CD4-positive, alpha-beta T cell (primary cell): ENCODE results near the gene PASK. TPM values are rescaled to one million over a fixed set of nuclear protein-coding genes. Genes with fewer than 3 reads are reported as not detected.

Experiments
- ATAC-seq: fragments of 200-7000 bp; cut with Tn5 transposase; one replicate; pipeline ENCODE4 v1.10.0; 2022; ENCODE audit warnings: mild to moderate bottlenecking; ENCODE audit not compliant: poor library complexity
- CTCF ChIA-PET: fragments of 350-600 bp; sonication (Branson Sonifier 250); formaldehyde crosslinking; loops from one replicate; lab custom pipeline; 2021; ENCODE audit warnings: antibody characterized with exemption, inconsistent platforms; lab: Charles Lee
- POLR2A ChIA-PET: fragments of 350-600 bp; sonication (Branson Sonifier 250); formaldehyde crosslinking; loops from one replicate; lab custom pipeline; 2021; ENCODE audit warnings: antibody characterized with exemption, inconsistent platforms; lab: Charles Lee
- DNase-seq, 14 experiments: peaks; one replicate each; pipeline ENCODE4 v3.0.0-alpha.2; 2013 to 2020; ENCODE audit warnings: mixed read lengths in 2 of 14
- H3K27ac ChIP-seq, 2 donors: one replicate each; pipeline versions ENCODE4 v1.5.1 to v1.7.0; 2013; ENCODE audit warnings: low read length in 2 of 2, low read depth in 1 of 2, mild to moderate bottlenecking in 1 of 2
- H3K27me3 ChIP-seq, 2 experiments: 1 replicate in 1 of 2; 2 replicates in 1 of 2; pipeline versions ENCODE4 v1.6.1 to v1.7.0; 2013; ENCODE audit warnings: low read length in 2 of 2, control low read depth in 1 of 2, mild to moderate bottlenecking in 1 of 2, moderate library complexity in 1 of 2; ENCODE audit not compliant: insufficient read depth in 2 of 2, control insufficient read depth in 1 of 2
- H3K36me3 ChIP-seq: one replicate; pipeline ENCODE4 v1.6.1; 2013; ENCODE audit warnings: low read length, control low read depth; ENCODE audit not compliant: insufficient read depth
- H3K4me1 ChIP-seq: one replicate; pipeline ENCODE4 v1.6.1; 2013; ENCODE audit warnings: low read length, control low read depth; ENCODE audit not compliant: insufficient read depth
- H3K4me3 ChIP-seq: one replicate; pipeline ENCODE4 v1.5.1; 2013; ENCODE audit warnings: mild to moderate bottlenecking, low read length, moderate library complexity
- H3K9me3 ChIP-seq, 2 experiments: 1 replicate in 1 of 2; 2 replicates in 1 of 2; pipeline versions ENCODE4 v1.6.1 to v1.7.0; 2013; ENCODE audit warnings: low read length in 2 of 2, mild to moderate bottlenecking in 2 of 2, control low read depth in 1 of 2, moderate library complexity in 1 of 2; ENCODE audit not compliant: control insufficient read depth in 1 of 2, insufficient read depth in 1 of 2
- H3K27ac Mint-ChIP-seq: one replicate; pipeline ENCODE4 v1.8.0; 2020; ENCODE audit warnings: mixed read lengths
- H3K27me3 Mint-ChIP-seq: one replicate; pipeline ENCODE4 v1.8.0; 2021; ENCODE audit warnings: mixed read lengths
- H3K36me3 Mint-ChIP-seq: one replicate; pipeline ENCODE4 v1.8.0; 2021; ENCODE audit warnings: low read depth, mixed read lengths
- H3K4me1 Mint-ChIP-seq: one replicate; pipeline ENCODE4 v1.8.0; 2021; ENCODE audit warnings: low read depth, mixed read lengths
- H3K4me3 Mint-ChIP-seq: one replicate; pipeline ENCODE4 v1.8.0; 2020; ENCODE audit warnings: mild to moderate bottlenecking, mixed read lengths
- H3K9me3 Mint-ChIP-seq: one replicate; pipeline ENCODE4 v1.8.0; 2020; ENCODE audit warnings: mixed read lengths
- CTCF ChIP-seq: fragments of 200-600 bp; IDR thresholded peaks from one replicate; pipeline ENCODE4 v1.8.0; 2022; ENCODE audit warnings: antibody characterized with exemption, mild to moderate bottlenecking
- intact Hi-C, 2 experiments: fragments of 100-400 bp; cut with DNase I in 1 of 2; cut with micrococcal nuclease in 1 of 2; formaldehyde crosslinking; loops; one replicate each; pipeline versions ENCODE4 v1.15.1 to v1.9.0; 2023 to 2025; cut with DNase I, micrococcal nuclease
- total RNA-seq, 174 experiments: library from RNA in 2 of 174; stranded (reverse) in 2 of 174; gene quantifications; one replicate each; pipeline ENCODE4 v1.2.3 and lab custom pipeline; 2021 to 2026

Gene PASK
- total RNA-seq, 2 experiments from 2014 or later: 78.0 to 87.9 TPM

GRCh38 chr2:241195506-241196130, 46.3 kb upstream of the PASK start:
- no peak for TF ChIP-seq CTCF
- CTCF ChIA-PET: no interaction called here
- Mint-ChIP-seq H3K27ac (no peak overlapping the region), H3K4me1 (no peaks in the 10 kb centered on the region), H3K27me3 (no peaks in the 10 kb centered on the region), H3K9me3 (no peaks in the 10 kb centered on the region), H3K4me3 (no peak overlapping the region), H3K36me3 (no peaks in the 10 kb centered on the region)
- DNase-seq (no peak), ATAC-seq (no peak)
- intact Hi-C loops: no loop called here
- no peaks in the 10 kb centered on the region for H3K4me1 ChIP-seq
- POLR2A ChIA-PET: no interaction called here
- no peak overlapping the region for H3K4me3 ChIP-seq
- H3K27ac ChIP-seq: no peak overlapping the region
- H3K27me3 ChIP-seq: no peaks in the 10 kb centered on the region
- H3K9me3 ChIP-seq: no peaks in the 10 kb centered on the region
- no peaks in the 10 kb centered on the region for H3K36me3 ChIP-seq

- no peak overlapping the region for H3K4me3 Mint-ChIP-seq
- intact Hi-C loops: no loop called here
- no peaks in the 10 kb centered on the region for H3K9me3 Mint-ChIP-seq
- peak in 1 of 14 experiments; percentile 0 for DNase-seq
- H3K4me1 Mint-ChIP-seq: no peaks in the 10 kb centered on the region
- no peaks in the 10 kb centered on the region for H3K27me3 ChIP-seq
- no peaks in the 10 kb centered on the region for H3K36me3 Mint-ChIP-seq
- TF ChIP-seq CTCF: no peak
- H3K4me1 ChIP-seq: no peaks in the 10 kb centered on the region
- H3K27ac ChIP-seq: no peak overlapping the region
- no peak for ATAC-seq
- no peaks in the 10 kb centered on the region for H3K36me3 ChIP-seq
- POLR2A ChIA-PET: no interaction called here
- no peak overlapping the region for H3K4me3 ChIP-seq
- CTCF ChIA-PET: no interaction called here
- H3K9me3 ChIP-seq: no peaks in the 10 kb centered on the region
- H3K27ac Mint-ChIP-seq: no peak overlapping the region
- H3K27me3 Mint-ChIP-seq: no peaks in the 10 kb centered on the region
Measured at GRCh38 chr2:241194811-241195210, 45.5 kb upstream of the PASK start.

DNA sequence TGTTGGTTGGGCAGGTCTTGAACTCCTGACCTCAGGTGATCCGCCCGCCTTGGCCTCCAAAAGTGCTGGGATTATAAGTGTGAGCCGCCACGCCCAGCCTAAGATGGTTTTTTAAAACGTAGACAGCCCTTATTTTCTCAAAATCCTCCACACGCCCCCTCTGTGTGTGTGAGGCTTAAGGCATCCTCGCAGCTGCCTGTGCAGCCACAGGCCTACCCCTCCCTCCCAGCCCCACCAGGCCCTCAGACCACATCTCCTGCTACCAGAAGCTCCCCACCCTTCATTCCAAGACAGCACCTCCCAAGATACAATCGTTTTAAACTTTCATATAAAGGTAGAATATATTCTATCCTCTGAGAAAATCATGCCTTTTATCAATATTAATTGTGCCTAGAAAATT, 44.0 kb upstream of the PASK start:
- H3K4me3 Mint-ChIP-seq: no peak overlapping the region
- H3K27me3 Mint-ChIP-seq: no peaks in the 10 kb centered on the region
- H3K4me3 ChIP-seq: no peak overlapping the region
- no peak for TF ChIP-seq CTCF
- no peaks in the 10 kb centered on the region for H3K4me1 Mint-ChIP-seq
- no peaks in the 10 kb centered on the region for H3K27me3 ChIP-seq
- intact Hi-C loops: no loop called here
- no peak for DNase-seq
- H3K4me1 ChIP-seq: no peaks in the 10 kb centered on the region
- H3K27ac Mint-ChIP-seq: no peak overlapping the region
- H3K36me3 ChIP-seq: no peaks in the 10 kb centered on the region
- H3K9me3 Mint-ChIP-seq: no peaks in the 10 kb centered on the region
- no peaks in the 10 kb centered on the region for H3K36me3 Mint-ChIP-seq
- ChIA-PET CTCF (no interaction called here), POLR2A (no interaction called here)
- no peaks in the 10 kb centered on the region for H3K9me3 ChIP-seq
- no peak for ATAC-seq
- H3K27ac ChIP-seq: no peak overlapping the region
